Keratinocyte (primary cell): Measurements from ENCODE around the gene KCNJ6. TPM values are rescaled to one million over a fixed set of nuclear protein-coding genes. Genes with fewer than 3 reads are reported as not detected.

Source experiments
- DNase-seq: peaks from one replicate; pipeline ENCODE4 v3.0.0-alpha.2; 2011; ENCODE audit warnings: low read depth, missing footprints, low spot score
- FAIRE-seq: peaks from 2 replicates; lab custom pipeline; 2011; peaks lifted over from hg19 to GRCh38; lab: Jason Lieb, UNC
- H2AFZ ChIP-seq: 2 replicates; pipeline ENCODE4 v1.6.0; 2012; ENCODE audit warnings: low read length, control low read depth, inconsistent platforms; ENCODE audit not compliant: control insufficient read depth
- H3K27ac ChIP-seq: 2 replicates; pipeline ENCODE4 v1.5.1; 2011; ENCODE audit warnings: low read length; ENCODE audit not compliant: control insufficient read depth, insufficient read depth
- H3K27me3 ChIP-seq: 3 replicates; pipeline ENCODE4 v1.6.0; 2011; ENCODE audit warnings: low read length; ENCODE audit not compliant: control insufficient read depth, insufficient read depth; ENCODE audit errors: extremely low read depth
- H3K36me3 ChIP-seq, 2 experiments: 2 replicates in 1 of 2; 3 replicates in 1 of 2; pipeline ENCODE4 v1.5.1; 2011; ENCODE audit warnings: low read length in 2 of 2, mild to moderate bottlenecking in 1 of 2; ENCODE audit not compliant: control insufficient read depth in 2 of 2, insufficient read depth in 2 of 2; ENCODE audit errors: extremely low read depth in 1 of 2
- H3K4me1 ChIP-seq: 3 replicates; pipeline ENCODE4 v1.5.1; 2011; ENCODE audit warnings: low read length; ENCODE audit not compliant: control insufficient read depth, insufficient read depth; ENCODE audit errors: extremely low read depth
- H3K4me2 ChIP-seq: 3 replicates; pipeline ENCODE4 v1.6.0; 2011; ENCODE audit warnings: low read depth, low read length; ENCODE audit not compliant: control insufficient read depth, insufficient read depth; ENCODE audit errors: extremely low read depth
- H3K4me3 ChIP-seq, 3 experiments: fragments of 200-600 bp in 1 of 3; sonication (generic) in 1 of 3; 2 replicates in 2 of 3; 3 replicates in 1 of 3; pipeline ENCODE4 v1.5.1; 2011 to 2016; ENCODE audit warnings: low read length in 3 of 3, mild to moderate bottlenecking in 3 of 3, control low read depth in 2 of 3, inconsistent platforms in 1 of 3, low read depth in 1 of 3, mixed read lengths in 1 of 3, mixed run types in 1 of 3, moderate library complexity in 1 of 3; ENCODE audit not compliant: control insufficient read depth in 2 of 3, insufficient read depth in 2 of 3; ENCODE audit errors: extremely low read depth in 1 of 3
- H3K79me2 ChIP-seq: 2 replicates; pipeline ENCODE4 v1.6.0; 2012; ENCODE audit warnings: low read length; ENCODE audit not compliant: control insufficient read depth, insufficient read depth
- H3K9ac ChIP-seq: 3 replicates; pipeline ENCODE4 v1.6.0; 2011; ENCODE audit warnings: low read length; ENCODE audit not compliant: control insufficient read depth, insufficient read depth; ENCODE audit errors: extremely low read depth
- H3K9me1 ChIP-seq: 3 replicates; pipeline ENCODE4 v1.6.0; 2011; ENCODE audit warnings: low read length; ENCODE audit not compliant: control insufficient read depth, insufficient read depth; ENCODE audit errors: extremely low read depth
- H3K9me3 ChIP-seq: 2 replicates; pipeline ENCODE4 v1.5.1; 2012; ENCODE audit warnings: low read depth, low read length; ENCODE audit not compliant: control insufficient read depth
- H4K20me1 ChIP-seq: 3 replicates; pipeline ENCODE4 v1.6.0; 2011; ENCODE audit warnings: low read length; ENCODE audit not compliant: control insufficient read depth, insufficient read depth; ENCODE audit errors: extremely low read depth
- EZH2 ChIP-seq: IDR thresholded peaks from one replicate; pipeline ENCODE4 v1.6.1; 2012; ENCODE audit warnings: inconsistent platforms, mild to moderate bottlenecking, low read length, moderate library complexity
- dilution Hi-C: fragments of 300-500 bp; cut with MboI; formaldehyde crosslinking; loops from one replicate; pipeline ENCODE4 v1.7.0; 2020; ENCODE audit warnings: low sequenced_read_pairs; ENCODE audit not compliant: extremely low pct_ligation_motif_present
- polyA plus RNA-seq, 5 experiments: library from polyadenylated mRNA; depleted of rRNA in 3 of 5; stranded (reverse) in 3 of 5; stranded (forward) in 1 of 5; unstranded in 1 of 5; fragments of >200 nt; gene quantifications; 1 replicate in 1 of 5; 2 replicates in 3 of 5; 3 replicates in 1 of 5; pipeline versions ENCODE4 v1.2.1 to v1.2.3, GENCODE V29; 2011 to 2012; ENCODE audit warnings: missing spikeins in 2 of 5, low read depth in 1 of 5, low replicate concordance in 1 of 5
- TF ChIP-seq, protein P1 (sequence below), 3 experiments: IDR thresholded peaks in 1 of 3; conservative IDR thresholded peaks in 1 of 3; optimal IDR thresholded peaks in 1 of 3; 2 replicates in 2 of 3; 3 replicates in 1 of 3; pipeline versions ENCODE3 to v1.5.1; 2011; ENCODE audit warnings: low read length in 3 of 3, mild to moderate bottlenecking in 3 of 3, moderate library complexity in 2 of 3, control low read depth in 1 of 3, inconsistent platforms in 1 of 3; ENCODE audit not compliant: insufficient read depth in 2 of 3; ENCODE audit errors: extremely low read depth in 1 of 3

Gene KCNJ6
- polyA plus RNA-seq, 1 donor (not counting 4 experiments of a cell fraction or from before 2014, with no cell fraction given): not detected

DNA sequence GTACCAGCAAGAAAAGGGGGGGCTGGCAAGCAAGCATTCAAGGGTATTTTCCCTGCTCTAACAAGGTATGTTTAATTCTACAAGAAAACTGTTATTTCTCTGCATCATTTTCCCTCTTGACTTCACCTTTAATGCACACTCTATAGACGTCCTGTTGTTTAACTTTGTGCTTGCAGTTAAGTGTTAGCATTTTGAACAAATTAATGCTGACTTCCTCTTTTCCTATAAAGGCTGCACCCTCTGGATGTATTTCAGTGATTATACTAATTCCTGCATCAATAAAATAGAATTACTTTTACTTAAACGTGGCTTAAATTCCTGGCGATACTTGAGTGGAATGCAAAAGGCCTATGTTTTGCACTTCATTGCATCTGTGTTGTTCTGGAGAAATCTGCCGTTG is 183.3 kb downstream of the KCNJ6 start:
- H3K9me3 ChIP-seq: no peaks in the 10 kb centered on the region

DNA sequence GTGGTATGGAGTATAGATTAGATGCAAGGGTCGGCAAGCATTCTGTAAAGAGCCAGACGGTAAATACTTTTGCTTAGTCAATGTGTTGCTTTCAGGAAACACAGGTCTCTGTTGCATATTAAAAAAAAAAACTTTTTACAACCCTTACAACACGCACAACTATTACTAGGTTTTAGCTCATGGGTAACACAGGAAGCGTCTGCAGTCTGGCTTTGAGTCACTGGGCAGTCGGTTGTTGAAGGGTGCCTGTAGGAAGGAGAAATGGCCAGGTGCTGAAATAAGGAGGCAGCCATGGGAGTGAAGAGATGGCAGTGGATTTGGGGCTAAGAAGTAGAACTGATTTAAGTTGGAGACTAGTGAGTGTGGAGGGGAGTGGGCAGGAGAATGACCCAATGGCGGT is 192.1 kb downstream of the KCNJ6 start:
- dilution Hi-C loops: loop anchor here (25.0 kb wide), 1 partner anchor 188 kb away; the partner anchor contains the start of gene KCNJ6
- H3K9me1 ChIP-seq: no peaks in the 10 kb centered on the region
- no peak overlapping the region for H3K9ac ChIP-seq
- H3K36me3 ChIP-seq: no peaks in the 10 kb centered on the region
- no peak overlapping the region for H3K27ac ChIP-seq
- no peaks in the 10 kb centered on the region for H3K4me1 ChIP-seq
- no peak overlapping the region for H3K4me2 ChIP-seq
- H4K20me1 ChIP-seq: no peaks in the 10 kb centered on the region
- H2AFZ ChIP-seq: no peak overlapping the region
- H3K9me3 ChIP-seq: no peaks in the 10 kb centered on the region
- no peak overlapping the region for H3K4me3 ChIP-seq
- H3K27me3 ChIP-seq: no peaks in the 10 kb centered on the region
- FAIRE-seq (no peak), DNase-seq (no peak)
- TF ChIP-seq EZH2: no peak
- TF ChIP-seq, protein P1, sequence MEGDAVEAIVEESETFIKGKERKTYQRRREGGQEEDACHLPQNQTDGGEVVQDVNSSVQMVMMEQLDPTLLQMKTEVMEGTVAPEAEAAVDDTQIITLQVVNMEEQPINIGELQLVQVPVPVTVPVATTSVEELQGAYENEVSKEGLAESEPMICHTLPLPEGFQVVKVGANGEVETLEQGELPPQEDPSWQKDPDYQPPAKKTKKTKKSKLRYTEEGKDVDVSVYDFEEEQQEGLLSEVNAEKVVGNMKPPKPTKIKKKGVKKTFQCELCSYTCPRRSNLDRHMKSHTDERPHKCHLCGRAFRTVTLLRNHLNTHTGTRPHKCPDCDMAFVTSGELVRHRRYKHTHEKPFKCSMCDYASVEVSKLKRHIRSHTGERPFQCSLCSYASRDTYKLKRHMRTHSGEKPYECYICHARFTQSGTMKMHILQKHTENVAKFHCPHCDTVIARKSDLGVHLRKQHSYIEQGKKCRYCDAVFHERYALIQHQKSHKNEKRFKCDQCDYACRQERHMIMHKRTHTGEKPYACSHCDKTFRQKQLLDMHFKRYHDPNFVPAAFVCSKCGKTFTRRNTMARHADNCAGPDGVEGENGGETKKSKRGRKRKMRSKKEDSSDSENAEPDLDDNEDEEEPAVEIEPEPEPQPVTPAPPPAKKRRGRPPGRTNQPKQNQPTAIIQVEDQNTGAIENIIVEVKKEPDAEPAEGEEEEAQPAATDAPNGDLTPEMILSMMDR (optimal IDR thresholded peaks at IDR 0.05 in 1 of 3, IDR thresholded peaks at IDR 0.05 in 1 of 3, conservative IDR thresholded peaks at IDR 0.05 in 1 of 3; ENCODE audit: extremely low read depth in 1 of 3, insufficient read depth in 2 of 3, low read length in 3 of 3): no peak
- H3K79me2 ChIP-seq: no peaks in the 10 kb centered on the region

More for the DNA sequence above, 183.3 kb downstream of the KCNJ6 start:
- no peak overlapping the region for H3K4me3 ChIP-seq
- dilution Hi-C loops: loop anchor here (25.0 kb wide), 1 partner anchor 404 kb away; no protein-coding TSS in a partner anchor
- no peaks in the 10 kb centered on the region for H3K36me3 ChIP-seq
- TF ChIP-seq, protein P1 (optimal IDR thresholded peaks at IDR 0.05 in 1 of 3, IDR thresholded peaks at IDR 0.05 in 1 of 3, conservative IDR thresholded peaks at IDR 0.05 in 1 of 3; ENCODE audit: extremely low read depth in 1 of 3, insufficient read depth in 2 of 3, low read length in 3 of 3): no peak
- no peak for TF ChIP-seq EZH2
- H3K4me1 ChIP-seq: no peaks in the 10 kb centered on the region
- no peak for DNase-seq
- FAIRE-seq: no peak
- H3K4me2 ChIP-seq: no peak overlapping the region
- H3K27me3 ChIP-seq: peaks cover 8% of the 10 kb centered on the region
- H2AFZ ChIP-seq: no peak overlapping the region
- no peaks in the 10 kb centered on the region for H3K9me1 ChIP-seq
- H3K9ac ChIP-seq: no peak overlapping the region
- no peaks in the 10 kb centered on the region for H4K20me1 ChIP-seq
- H3K27ac ChIP-seq: no peak overlapping the region
- no peaks in the 10 kb centered on the region for H3K79me2 ChIP-seq
